H1 (cell line): ENCODE measurements around the gene TIMP3. TPM values are rescaled to one million over a fixed set of nuclear protein-coding genes. Genes with fewer than 3 reads are reported as not detected.

Experiments used
- CTCF ChIA-PET: fragments of 300-600 bp; sonication (Branson Sonifier 250); formaldehyde crosslinking; loops from one replicate; lab custom pipeline; 2021; ENCODE audit not compliant: partially characterized antibody; lab: Charles Lee
- POLR2A ChIA-PET: fragments of 300-600 bp; sonication (Branson Sonifier 250); formaldehyde crosslinking; loops from one replicate; lab custom pipeline; 2021; ENCODE audit warnings: inconsistent platforms; ENCODE audit not compliant: partially characterized antibody; lab: Charles Lee
- DNase-seq, 2 experiments: peaks; one replicate each; pipeline versions ENCODE4 v3.0.0 to v3.0.0-alpha.2; 2010 to 2022; ENCODE audit warnings: low spot score in 2 of 2, low read depth in 1 of 2, mixed read lengths in 1 of 2
- FAIRE-seq: peaks from 2 replicates; lab custom pipeline; 2011; peaks lifted over from hg19 to GRCh38; lab: Jason Lieb, UNC
- H2AFZ ChIP-seq: 2 replicates; pipeline ENCODE4 v1.8.1; 2012; ENCODE audit warnings: low read length, inconsistent platforms
- H2AK5ac ChIP-seq: 2 replicates; pipeline ENCODE4 v1.6.1; 2013; ENCODE audit warnings: low read depth, low read length
- H2BK120ac ChIP-seq: replicated peaks from 2 replicates; pipeline ENCODE3; 2013; ENCODE audit warnings: low read depth, low read length, inconsistent platforms
- H2BK12ac ChIP-seq: 2 replicates; pipeline ENCODE4 v1.6.1; 2013; ENCODE audit warnings: low read depth, low read length
- H2BK15ac ChIP-seq: 2 replicates; pipeline ENCODE4 v1.6.1; 2013; ENCODE audit warnings: low read length
- H2BK20ac ChIP-seq: 2 replicates; pipeline ENCODE4 v1.6.1; 2013; ENCODE audit warnings: low read length
- H2BK5ac ChIP-seq: 2 replicates; pipeline ENCODE4 v1.6.1; 2013; ENCODE audit warnings: low read depth, low read length
- H3K14ac ChIP-seq: 2 replicates; pipeline ENCODE4 v1.6.1; 2013; ENCODE audit warnings: inconsistent platforms; ENCODE audit not compliant: insufficient read length
- H3K18ac ChIP-seq: 2 replicates; pipeline ENCODE4 v1.6.1; 2013; ENCODE audit warnings: low read length; ENCODE audit errors: extremely low read depth
- H3K23ac ChIP-seq: 2 replicates; pipeline ENCODE4 v1.6.1; 2013; ENCODE audit warnings: inconsistent platforms; ENCODE audit not compliant: insufficient read length
- H3K23me2 ChIP-seq: 2 replicates; pipeline ENCODE4 v1.6.1; 2013; ENCODE audit warnings: low read depth, low read length
- H3K27ac ChIP-seq: 2 replicates; pipeline ENCODE4 v1.6.1; 2011; ENCODE audit warnings: low read depth, low read length, inconsistent platforms
- H3K27me3 ChIP-seq, 4 experiments: replicated peaks in 1 of 4; 1 replicate in 1 of 4; 2 replicates in 3 of 4; pipeline versions ENCODE4 v1.6.1 to v1.8.1; 2011 to 2013; ENCODE audit warnings: low read length in 3 of 4, mild to moderate bottlenecking in 3 of 4, inconsistent platforms in 2 of 4, mixed read lengths in 2 of 4, moderate library complexity in 1 of 4; ENCODE audit not compliant: control insufficient read depth in 3 of 4, insufficient read depth in 3 of 4; ENCODE audit errors: extremely low read depth in 1 of 4
- H3K36me3 ChIP-seq, 4 experiments: 2 replicates each; pipeline versions ENCODE4 v1.6.1 to v1.8.1; 2011 to 2013; ENCODE audit warnings: mild to moderate bottlenecking in 4 of 4, low read length in 3 of 4, moderate library complexity in 2 of 4, control low read depth in 1 of 4, inconsistent platforms in 1 of 4; ENCODE audit not compliant: insufficient read depth in 4 of 4, control insufficient read depth in 2 of 4
- H3K4ac ChIP-seq: replicated peaks from 2 replicates; pipeline ENCODE3; 2013; ENCODE audit warnings: low read length, low read depth, mixed read lengths, inconsistent platforms; ENCODE audit not compliant: insufficient read length
- H3K4me1 ChIP-seq, 4 experiments: replicated peaks in 1 of 4; 1 replicate in 1 of 4; 2 replicates in 3 of 4; pipeline versions ENCODE4 v1.6.1 to v1.8.1; 2011 to 2013; ENCODE audit warnings: low read length in 3 of 4, inconsistent platforms in 2 of 4, mixed read lengths in 1 of 4; ENCODE audit not compliant: insufficient read depth in 4 of 4, control insufficient read depth in 3 of 4
- H3K4me2 ChIP-seq, 2 experiments: 2 replicates each; pipeline versions ENCODE4 v1.6.1 to v1.8.1; 2011 to 2013; ENCODE audit warnings: low read depth in 2 of 2, low read length in 2 of 2, control low read depth in 1 of 2, inconsistent platforms in 1 of 2, mild to moderate bottlenecking in 1 of 2; ENCODE audit not compliant: insufficient read depth in 1 of 2
- H3K4me3 ChIP-seq, 4 experiments: fragments of 200-600, 300-600 bp in 1 of 4; sonication (generic), shearing (Covaris generic), sonication (Bioruptor Twin) in 1 of 4; 2 replicates each; pipeline versions ENCODE4 v1.5.1 to v1.8.1; 2011 to 2016; ENCODE audit warnings: low read length in 4 of 4, low read depth in 3 of 4, control low read depth in 2 of 4, inconsistent platforms in 2 of 4, mild to moderate bottlenecking in 2 of 4, mixed read lengths in 1 of 4, moderate library complexity in 1 of 4; ENCODE audit not compliant: insufficient read depth in 2 of 4; ENCODE audit errors: extremely low read depth in 1 of 4
- H3K56ac ChIP-seq: replicated peaks from 2 replicates; pipeline ENCODE3; 2013; ENCODE audit warnings: low read depth, mild to moderate bottlenecking, mixed read lengths, low read length, inconsistent platforms; ENCODE audit not compliant: insufficient read length
- H3K79me1 ChIP-seq: 2 replicates; pipeline ENCODE4 v1.6.1; 2013; ENCODE audit warnings: low read depth, low read length, control low read depth
- H3K79me2 ChIP-seq, 2 experiments: 2 replicates each; pipeline versions ENCODE4 v1.6.1 to v1.8.1; 2012 to 2013; ENCODE audit warnings: low read length in 2 of 2, mild to moderate bottlenecking in 2 of 2, inconsistent platforms in 1 of 2; ENCODE audit not compliant: insufficient read depth in 2 of 2, control insufficient read depth in 1 of 2
- H3K9ac ChIP-seq, 4 experiments: replicated peaks in 1 of 4; 1 replicate in 1 of 4; 2 replicates in 3 of 4; pipeline versions ENCODE4 v1.6.1 to v1.8.1; 2011 to 2013; ENCODE audit warnings: low read depth in 3 of 4, low read length in 3 of 4, control low read depth in 2 of 4, mild to moderate bottlenecking in 2 of 4, moderate library complexity in 2 of 4, inconsistent platforms in 1 of 4; ENCODE audit errors: extremely low read depth in 1 of 4
- H3K9me3 ChIP-seq, 2 experiments: 2 replicates each; pipeline versions ENCODE4 v1.6.1 to v1.8.1; 2012 to 2013; ENCODE audit warnings: mild to moderate bottlenecking in 2 of 2, moderate library complexity in 2 of 2, control low read depth in 1 of 2, inconsistent platforms in 1 of 2, low read depth in 1 of 2, low read length in 1 of 2, mixed read lengths in 1 of 2; ENCODE audit not compliant: insufficient read depth in 2 of 2
- H4K20me1 ChIP-seq, 2 experiments: replicated peaks in 1 of 2; 2 replicates each; pipeline versions ENCODE3 to v1.8.1; 2011 to 2013; ENCODE audit warnings: inconsistent platforms in 2 of 2, low read length in 2 of 2, mild to moderate bottlenecking in 1 of 2; ENCODE audit not compliant: insufficient read depth in 2 of 2, control insufficient read depth in 1 of 2
- H4K5ac ChIP-seq: 2 replicates; pipeline ENCODE4 v1.6.1; 2013; ENCODE audit warnings: low read length, low read depth, mixed read lengths, inconsistent platforms; ENCODE audit not compliant: insufficient read length
- H4K8ac ChIP-seq: 2 replicates; pipeline ENCODE4 v1.8.0; 2013; ENCODE audit warnings: mild to moderate bottlenecking, moderate library complexity, low read length, inconsistent platforms; ENCODE audit not compliant: insufficient read depth; ENCODE audit errors: extremely low read depth
- H4K91ac ChIP-seq: replicated peaks from 2 replicates; pipeline ENCODE3; 2013; ENCODE audit warnings: low read length, mixed read lengths, inconsistent platforms; ENCODE audit not compliant: insufficient read length
- CBX8 ChIP-seq: fragments of 300-800, 300-1000 bp; sonication (generic); IDR thresholded peaks from 2 replicates; pipeline ENCODE4 v1.7.1; 2016; ENCODE audit warnings: low read depth, low read length, borderline replicate concordance
- KDM4A ChIP-seq: IDR thresholded peaks from one replicate; pipeline ENCODE4 v1.7.1; 2012; ENCODE audit warnings: low read depth, mild to moderate bottlenecking, moderate library complexity, low read length, inconsistent platforms; ENCODE audit not compliant: severe bottlenecking
- TEAD4 ChIP-seq: IDR thresholded peaks from 2 replicates; pipeline ENCODE4 v1.6.1; 2012; ENCODE audit warnings: low read depth, low read length, inconsistent platforms, mixed read lengths
- WGBS, 2 experiments: shearing (Covaris generic) in 1 of 2; methylation state at CpG; one replicate each; pipeline versions ENCODE4 v1.1.6 to v1.1.7; 2013 to 2015; ENCODE audit warnings: low lambda C conversion rate in 2 of 2, mixed read lengths in 2 of 2, inconsistent platforms in 1 of 2, low coverage in 1 of 2, missing lambda C conversion rate in 1 of 2; ENCODE audit not compliant: insufficient replicate concordance in 2 of 2, insufficient coverage in 1 of 2, insufficient read length in 1 of 2; ENCODE audit errors: extremely low coverage in 1 of 2, missing lambda C conversion rate in 1 of 2; 5-methylcytosine and 5-hydroxymethylcytosine counted together
- polyA plus RNA-seq, 7 experiments: library from polyadenylated mRNA; depleted of rRNA in 3 of 7; stranded (reverse) in 5 of 7; unstranded in 2 of 7; fragments of >200 nt in 5 of 7; fragments of 200-250 nt in 2 of 7; gene quantifications; 1 replicate in 5 of 7; 2 replicates in 1 of 7; 4 replicates in 1 of 7; pipeline versions ENCODE4 v1.2.1 to v1.2.3, GENCODE V29; 2011 to 2013; ENCODE audit warnings: missing spikeins in 2 of 7, mixed read lengths in 2 of 7
- total RNA-seq: library from RNA; stranded (reverse); fragmentation: NEBNext Ultra II Directional; extraction: Animal tissue kit (Norgen Biotek cat#: 25700); gene quantifications from 2 replicates; pipeline ENCODE4 v1.2.1, GENCODE V29; 2021

Gene TIMP3
- total and polyA plus RNA-seq, 2 of the 8 experiments (the other 6 are each of a cell fraction or from before 2014, with no cell fraction given), result 1.3 to 4.7 TPM

- FAIRE-seq, result no peak
- Histone ChIP-seq H2BK120ac (no peak overlapping the region), H3K23ac (no peak overlapping the region), H2BK15ac (no peak overlapping the region), H4K5ac (no peak overlapping the region), H3K4me1 (no peaks in the 10 kb centered on the region), H4K91ac (no peak overlapping the region), H2AK5ac (no peak overlapping the region), H3K14ac (no peak overlapping the region), H3K4ac (no peak overlapping the region), H3K36me3 (no peaks in the 10 kb centered on the region), H3K27ac (no peak overlapping the region), H2BK20ac (no peak overlapping the region), H2AFZ (no peak overlapping the region), H4K8ac (no peak overlapping the region), H3K9ac (no peak overlapping the region), H3K56ac (no peak overlapping the region), H3K18ac (no peak overlapping the region), H2BK12ac (no peak overlapping the region), H3K4me2 (no peak overlapping the region), H3K4me3 (no peak overlapping the region), H3K23me2 (no peaks in the 10 kb centered on the region), H2BK5ac (no peak overlapping the region), H3K9me3 (no peaks in the 10 kb centered on the region), H3K27me3 (no peaks in the 10 kb centered on the region), H3K79me1 (no peaks in the 10 kb centered on the region), H3K79me2 (no peaks in the 10 kb centered on the region), H4K20me1 (peaks cover 0 to 2% of the 10 kb centered on the region in 2 experiments)
- TF ChIP-seq TEAD4 (no peak), CBX8 (no peak), KDM4A (no peak)
- WGBS, 2 experiments, result 100% methylated on average over 2 of the region's 2 CpGs; no CpG with 5 or more reads in 1 of the 2 experiments
- CTCF ChIA-PET, result no interaction called here
- DNase-seq, result no peak
- POLR2A ChIA-PET, result no interaction called here
Measured at GRCh38 chr22:32876516-32876915, 75.0 kb downstream of the TIMP3 start.
